ES-I3 (cell line): ENCODE measurements around the gene NDST3.

Experiments
- H3K36me3 ChIP-seq: 2 replicates; pipeline ENCODE4 v1.6.1; 2013; ENCODE audit warnings: mild to moderate bottlenecking, low read length, control low read depth, moderate library complexity; ENCODE audit not compliant: insufficient read depth
- H3K4me1 ChIP-seq: 2 replicates; pipeline ENCODE4 v1.6.1; 2013; ENCODE audit warnings: mild to moderate bottlenecking, control low read depth, low read length; ENCODE audit not compliant: insufficient read depth
- H3K9ac ChIP-seq: 2 replicates; pipeline ENCODE4 v1.6.1; 2013; ENCODE audit warnings: low read depth, mild to moderate bottlenecking, low read length, moderate library complexity
- H3K9me3 ChIP-seq: 2 replicates; pipeline ENCODE4 v1.6.1; 2013; ENCODE audit warnings: mild to moderate bottlenecking, low read length, moderate library complexity; ENCODE audit not compliant: control insufficient read depth, insufficient read depth

NDST3 gene

DNA sequence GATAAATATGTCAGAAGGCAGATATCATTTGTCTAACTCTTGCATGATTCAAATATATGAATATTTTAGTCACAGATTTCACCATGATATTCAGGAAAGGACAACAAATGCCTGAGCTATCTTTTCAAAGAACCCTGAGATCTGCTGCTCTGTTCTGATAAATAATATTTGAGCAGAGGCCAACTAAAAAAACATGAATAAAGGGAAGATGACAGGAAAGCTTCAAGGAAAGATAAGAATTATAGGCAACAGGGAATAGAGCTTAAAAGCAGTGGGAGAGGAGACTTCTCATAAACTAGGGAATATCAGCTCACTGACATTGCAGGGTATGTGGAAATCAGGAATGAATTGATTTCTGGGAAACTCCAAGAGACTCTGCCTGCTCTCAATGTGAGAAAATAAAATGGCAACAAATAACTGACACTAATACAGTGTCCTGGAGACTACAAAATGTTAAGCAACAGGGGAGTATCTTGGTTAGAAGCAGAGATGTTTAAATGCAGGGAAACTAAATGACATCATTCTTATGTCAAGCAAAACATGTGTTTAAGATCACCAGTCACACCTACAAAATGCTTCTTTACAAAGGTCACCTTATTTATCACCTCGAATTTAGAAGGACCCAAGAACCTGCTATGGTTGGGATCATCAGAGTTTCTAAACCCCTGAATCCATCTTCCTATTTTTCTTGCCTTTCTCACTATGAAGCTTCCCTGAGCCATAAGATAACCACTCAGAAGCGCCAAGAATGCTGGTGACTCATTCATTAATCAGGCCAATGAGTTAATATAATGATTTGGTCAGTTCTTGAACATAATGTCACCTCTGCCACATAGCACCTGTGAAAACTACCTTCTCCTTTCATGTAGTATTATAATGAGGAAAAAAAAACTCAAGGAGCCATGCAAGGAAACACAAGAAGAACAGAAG, 78.1 kb downstream of the NDST3 start:
- no peaks in the 10 kb centered on the region for H3K9me3 ChIP-seq
- no peaks in the 10 kb centered on the region for H3K4me1 ChIP-seq
- H3K9ac ChIP-seq: no peak overlapping the region
- no peaks in the 10 kb centered on the region for H3K36me3 ChIP-seq

DNA sequence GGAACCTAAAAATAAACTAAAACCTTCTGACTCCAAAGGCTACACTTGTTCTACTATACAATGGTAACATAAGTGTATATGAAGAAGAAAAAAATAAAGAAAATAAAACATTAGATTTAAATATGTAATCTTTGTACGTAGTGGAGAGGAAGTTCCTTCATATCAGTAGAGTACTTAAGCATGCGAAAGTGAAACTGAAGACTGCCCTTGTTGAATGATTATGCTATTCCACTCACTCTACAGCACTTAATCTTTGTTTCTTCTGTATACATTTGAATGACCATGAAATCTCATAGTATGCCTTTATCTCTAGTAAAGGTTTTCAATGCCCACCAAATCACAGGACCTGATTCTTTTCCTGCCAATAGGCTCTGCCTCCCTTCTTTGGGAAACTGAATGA, 78.9 kb downstream of the NDST3 start:
- H3K36me3 ChIP-seq: no peaks in the 10 kb centered on the region
- no peaks in the 10 kb centered on the region for H3K9me3 ChIP-seq
- H3K4me1 ChIP-seq: 0 out of 2 replicates have a peak, but pooled peaks cover 5% of the 10 kb centered on the region
- no peak overlapping the region for H3K9ac ChIP-seq

DNA sequence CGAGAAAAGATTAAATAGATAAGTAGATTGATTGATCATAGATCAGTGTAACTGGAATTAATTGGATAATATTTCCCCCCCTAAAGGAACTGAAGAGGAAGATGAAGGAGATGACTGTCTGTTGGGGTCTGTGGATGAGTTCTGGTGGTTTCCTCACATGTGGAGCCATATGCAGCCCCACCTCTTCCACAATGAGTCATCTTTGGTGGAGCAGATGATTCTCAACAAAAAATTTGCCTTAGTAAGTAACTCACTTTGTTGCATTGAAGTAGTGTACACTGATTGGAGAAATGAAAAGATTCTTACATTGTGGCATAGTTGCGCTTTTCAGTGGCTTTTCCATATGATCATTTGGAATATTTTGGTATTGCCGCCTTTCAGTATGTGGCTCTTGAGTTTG, 80.4 kb downstream of the NDST3 start:
- Histone ChIP-seq H3K36me3 (no peaks in the 10 kb centered on the region), H3K9me3 (no peaks in the 10 kb centered on the region), H3K4me1 (0 out of 2 replicates have a peak, but pooled peaks cover 5% of the 10 kb centered on the region), H3K9ac (no peak overlapping the region)

DNA sequence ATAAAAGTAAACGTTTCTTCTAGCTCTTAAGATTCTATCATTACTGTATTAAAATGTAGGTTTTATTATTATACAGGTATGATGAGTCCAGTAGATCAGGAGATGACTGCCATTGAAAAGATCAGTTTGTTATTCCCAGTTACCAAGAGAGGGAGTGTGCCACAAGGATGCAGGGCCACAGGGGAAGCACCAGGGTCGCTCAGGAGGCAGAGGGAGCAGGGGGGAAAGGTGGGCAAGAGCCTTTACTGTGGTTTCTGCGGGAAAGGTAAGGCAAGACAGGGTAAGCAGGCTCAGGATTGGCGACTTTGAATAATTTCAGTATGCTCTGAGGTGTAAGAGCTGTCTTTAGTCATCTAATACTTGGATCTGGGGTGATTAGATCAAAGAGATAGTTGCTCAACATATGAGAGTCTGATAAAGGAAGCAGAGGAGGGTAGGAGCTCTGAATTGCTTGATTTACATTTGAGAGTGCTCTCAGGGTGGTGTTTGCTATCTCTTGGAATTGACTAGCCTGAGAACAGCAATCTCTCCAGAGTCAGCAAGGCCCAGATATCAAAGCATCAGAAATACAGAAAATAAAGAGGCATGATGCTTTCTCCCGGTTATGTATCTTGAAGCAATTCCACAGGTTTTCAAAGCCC, 86.0 kb downstream of the NDST3 start:
- H3K9me3 ChIP-seq: no peaks in the 10 kb centered on the region
- peaks cover 5% of the 10 kb centered on the region; the same call in 1 of the 2 replicates for H3K4me1 ChIP-seq
- H3K36me3 ChIP-seq: no peaks in the 10 kb centered on the region
- no peak overlapping the region for H3K9ac ChIP-seq

DNA sequence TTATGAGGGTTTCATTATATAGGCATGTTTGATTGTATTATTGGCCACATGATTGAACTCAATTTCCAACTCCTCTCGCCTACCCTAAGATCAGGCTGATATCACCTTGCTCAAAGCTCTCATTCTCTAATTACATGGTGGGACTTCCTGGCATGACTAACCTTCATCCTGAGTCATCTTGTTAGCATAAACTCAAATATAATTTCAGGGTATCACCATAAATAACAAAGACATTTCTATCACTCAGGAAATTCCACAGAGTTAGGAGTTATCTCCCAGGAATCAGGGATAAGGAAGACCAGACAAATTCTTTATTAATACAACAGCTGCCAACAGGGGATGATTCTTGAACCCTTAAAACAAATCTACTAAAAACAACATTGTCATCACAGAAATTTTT, 90.7 kb downstream of the NDST3 start:
- Histone ChIP-seq H3K9ac (no peak overlapping the region), H3K4me1 (no peaks in the 10 kb centered on the region; the same call in 1 of the 2 replicates), H3K36me3 (no peaks in the 10 kb centered on the region), H3K9me3 (no peaks in the 10 kb centered on the region)

DNA sequence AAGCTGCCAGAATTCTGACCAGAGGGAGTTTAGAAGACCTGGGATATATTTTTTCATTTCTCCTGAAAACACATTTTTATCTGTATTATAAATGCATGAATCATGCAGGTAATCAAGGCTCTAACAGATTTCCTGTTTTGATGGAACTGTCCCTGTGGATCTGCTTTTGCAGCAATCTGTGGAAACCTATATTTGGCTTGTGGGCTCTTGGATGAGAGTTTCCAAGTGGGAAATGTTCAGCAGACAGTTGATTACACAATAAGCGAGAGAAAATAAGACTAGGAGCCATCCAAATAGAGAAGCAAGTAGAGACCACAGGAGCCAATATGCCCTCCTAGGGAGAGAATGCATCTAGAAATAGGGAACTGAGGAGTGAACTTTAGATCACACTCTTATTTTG, 105.0 kb downstream of the NDST3 start:
- Histone ChIP-seq H3K9me3 (no peaks in the 10 kb centered on the region), H3K9ac (no peak overlapping the region), H3K36me3 (no peaks in the 10 kb centered on the region), H3K4me1 (no peaks in the 10 kb centered on the region)

DNA sequence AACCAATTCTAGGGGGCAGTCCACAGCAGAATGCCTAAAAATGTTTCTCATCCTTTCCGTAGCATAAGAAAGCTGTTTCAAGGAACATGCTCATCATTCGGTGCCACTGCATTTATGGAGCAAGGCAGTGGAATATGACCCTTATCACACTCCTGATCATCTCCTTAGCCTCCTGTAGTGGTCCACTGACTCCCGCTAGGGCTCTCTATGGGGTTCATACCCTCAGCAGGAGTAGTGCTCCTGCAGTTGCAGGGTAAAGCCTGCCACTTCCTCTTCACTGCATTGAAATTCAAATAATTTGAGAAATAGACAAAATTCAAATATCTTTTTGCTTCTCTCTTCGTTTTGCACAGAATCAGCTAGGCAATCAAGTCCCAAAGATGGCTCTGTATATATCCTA, 107.0 kb downstream of the NDST3 start:
- no peaks in the 10 kb centered on the region for H3K36me3 ChIP-seq

DNA sequence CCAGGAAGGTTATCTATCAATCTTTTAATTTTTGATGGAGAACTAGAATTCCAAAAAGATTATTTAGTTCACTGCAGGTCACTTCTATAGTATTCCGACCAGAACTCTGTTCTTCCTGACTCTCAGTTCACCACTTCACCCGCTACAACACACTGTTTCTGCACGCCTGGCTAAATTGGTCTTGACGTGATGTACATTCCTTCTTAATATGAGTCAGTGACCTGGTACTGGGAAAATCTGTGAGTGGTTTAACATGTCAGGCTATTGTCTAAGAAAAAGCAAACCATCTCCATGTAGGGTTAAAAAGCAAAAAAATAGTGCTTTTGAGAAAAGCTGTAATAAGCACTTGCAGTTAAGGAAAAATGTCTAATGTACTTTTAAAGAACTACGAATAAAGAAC, 120.4 kb downstream of the NDST3 start:
- no peak overlapping the region for H3K9ac ChIP-seq
- H3K36me3 ChIP-seq: no peaks in the 10 kb centered on the region
- 0 out of 2 replicates have a peak, but pooled peaks cover 3% of the 10 kb centered on the region for H3K9me3 ChIP-seq
- H3K4me1 ChIP-seq: no peaks in the 10 kb centered on the region

More for the DNA sequence above, 107.0 kb downstream of the NDST3 start:
- Histone ChIP-seq H3K9ac (no peak overlapping the region), H3K4me1 (no peaks in the 10 kb centered on the region), H3K9me3 (no peaks in the 10 kb centered on the region)

DNA sequence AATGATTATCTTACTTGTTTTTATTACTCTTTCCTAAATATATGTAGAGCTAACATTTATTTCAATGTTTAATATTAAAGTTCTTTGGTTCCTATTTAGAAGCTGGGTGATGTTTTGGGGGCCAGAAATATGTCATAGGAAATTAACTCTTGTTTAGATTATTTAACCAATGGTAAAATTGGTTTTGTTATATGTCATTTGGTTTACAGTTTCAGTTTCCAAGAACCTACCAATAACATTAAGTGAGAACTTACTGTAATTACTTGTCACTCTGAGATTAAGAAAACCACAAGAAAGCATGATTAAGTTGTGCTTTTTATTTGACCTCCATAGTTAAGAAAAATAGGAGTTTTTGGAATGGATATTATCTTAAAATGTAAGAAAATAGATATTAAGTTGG, 121.2 kb downstream of the NDST3 start:
- H3K4me1 ChIP-seq: no peaks in the 10 kb centered on the region
- no peaks in the 10 kb centered on the region for H3K36me3 ChIP-seq
- H3K9me3 ChIP-seq: 0 out of 2 replicates have a peak, but pooled peaks cover 3% of the 10 kb centered on the region
- no peak overlapping the region for H3K9ac ChIP-seq

DNA sequence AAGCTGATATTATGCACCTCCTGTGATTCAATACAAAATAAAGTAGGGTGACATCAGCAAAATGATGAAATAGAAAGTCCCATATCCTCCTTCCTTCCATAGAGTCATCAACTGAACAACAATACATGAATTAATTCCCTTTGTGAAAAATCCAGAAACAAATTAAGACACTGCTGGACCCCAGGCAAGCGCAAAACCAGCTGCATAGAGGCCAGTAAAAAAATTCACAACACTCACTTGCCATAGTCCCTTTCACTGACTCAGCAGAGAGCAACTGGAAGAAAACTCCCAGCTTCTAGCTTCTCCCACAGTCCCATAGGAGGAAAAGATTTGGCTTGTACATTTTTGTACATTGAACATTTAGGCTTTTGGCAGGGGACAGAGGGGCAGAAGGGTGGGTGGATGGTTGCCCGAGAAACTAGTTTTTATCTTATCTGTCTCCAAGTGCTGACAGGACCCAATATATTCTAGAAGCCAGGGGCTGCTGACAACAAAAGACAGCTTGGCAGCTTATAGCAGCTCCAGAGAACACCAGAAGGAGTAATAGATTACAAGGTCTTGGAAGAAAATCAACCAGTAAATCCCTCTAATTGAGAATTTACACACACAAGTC, 124.6 kb downstream of the NDST3 start:
- no peaks in the 10 kb centered on the region for H3K4me1 ChIP-seq
- 0 out of 2 replicates have a peak, but pooled peaks cover 3% of the 10 kb centered on the region for H3K9me3 ChIP-seq
- H3K36me3 ChIP-seq: no peaks in the 10 kb centered on the region
- no peak overlapping the region for H3K9ac ChIP-seq

DNA sequence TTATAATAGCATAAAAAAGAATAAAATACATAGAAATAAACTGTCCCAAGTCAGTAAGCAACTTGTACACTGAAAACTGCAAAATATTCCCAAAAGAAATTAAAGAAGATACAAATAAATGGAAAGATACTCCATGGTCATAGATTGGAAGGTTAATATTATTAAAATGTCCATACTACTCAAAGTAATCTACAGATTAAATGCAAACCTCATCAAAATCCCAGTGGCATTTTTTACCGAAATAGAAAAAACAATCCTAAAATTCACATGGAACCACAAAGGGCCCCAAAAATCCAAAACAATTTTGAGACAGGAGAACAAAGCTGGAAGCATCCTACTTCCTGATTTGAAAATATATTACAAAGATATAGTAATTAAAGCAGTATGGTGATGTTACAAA, 133.0 kb downstream of the NDST3 start:
- Histone ChIP-seq H3K4me1 (peaks cover 3% of the 10 kb centered on the region; the same call in 1 of the 2 replicates), H3K9ac (no peak overlapping the region), H3K9me3 (peaks cover 9% of the 10 kb centered on the region; the same call in 1 of the 2 replicates), H3K36me3 (no peaks in the 10 kb centered on the region)

DNA sequence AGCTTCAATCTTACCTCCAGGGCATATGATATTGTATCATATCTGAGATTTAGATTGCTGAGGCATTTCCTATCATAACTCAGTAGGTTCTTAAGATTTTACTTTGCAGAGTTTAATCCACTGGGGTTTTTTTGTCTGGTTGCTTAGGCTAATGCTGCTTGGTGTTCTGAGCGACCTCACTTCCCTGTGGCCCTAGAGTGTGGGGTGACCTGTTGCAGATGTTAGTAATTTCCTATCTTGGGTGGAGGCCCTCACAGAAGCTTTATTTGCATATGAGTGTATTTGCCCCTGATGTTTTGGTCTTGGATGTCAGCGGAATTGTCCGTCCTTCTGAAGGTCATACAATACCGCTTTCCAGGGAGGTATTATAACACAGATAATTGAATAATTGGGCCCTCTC, 137.1 kb downstream of the NDST3 start:
- H3K9ac ChIP-seq: no peak overlapping the region
- peaks cover 3% of the 10 kb centered on the region; the same call in 1 of the 2 replicates for H3K4me1 ChIP-seq
- H3K36me3 ChIP-seq: no peaks in the 10 kb centered on the region
- peaks cover 9% of the 10 kb centered on the region; the same call in 1 of the 2 replicates for H3K9me3 ChIP-seq

DNA sequence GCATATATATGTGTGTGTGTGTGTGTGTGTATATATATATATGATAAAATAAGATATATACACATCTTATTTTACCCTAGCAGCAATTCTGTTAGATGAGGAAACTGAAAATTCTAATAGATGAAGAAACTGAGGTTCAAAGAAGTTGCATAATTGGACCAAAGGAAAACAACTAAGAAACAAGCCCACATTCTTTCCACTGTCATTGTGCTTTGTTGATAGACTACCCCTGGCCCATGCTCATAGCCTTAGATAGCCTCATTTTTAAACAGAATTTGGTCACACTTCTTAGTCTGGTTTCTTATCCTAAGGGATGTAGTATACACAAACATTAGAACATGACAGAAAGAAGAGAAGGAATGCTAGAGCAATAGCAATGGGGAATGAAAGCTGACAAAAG, 138.8 kb downstream of the NDST3 start:
- Histone ChIP-seq H3K4me1 (peaks cover 3% of the 10 kb centered on the region; the same call in 1 of the 2 replicates), H3K9ac (no peak overlapping the region), H3K36me3 (no peaks in the 10 kb centered on the region), H3K9me3 (no peaks in the 10 kb centered on the region)

DNA sequence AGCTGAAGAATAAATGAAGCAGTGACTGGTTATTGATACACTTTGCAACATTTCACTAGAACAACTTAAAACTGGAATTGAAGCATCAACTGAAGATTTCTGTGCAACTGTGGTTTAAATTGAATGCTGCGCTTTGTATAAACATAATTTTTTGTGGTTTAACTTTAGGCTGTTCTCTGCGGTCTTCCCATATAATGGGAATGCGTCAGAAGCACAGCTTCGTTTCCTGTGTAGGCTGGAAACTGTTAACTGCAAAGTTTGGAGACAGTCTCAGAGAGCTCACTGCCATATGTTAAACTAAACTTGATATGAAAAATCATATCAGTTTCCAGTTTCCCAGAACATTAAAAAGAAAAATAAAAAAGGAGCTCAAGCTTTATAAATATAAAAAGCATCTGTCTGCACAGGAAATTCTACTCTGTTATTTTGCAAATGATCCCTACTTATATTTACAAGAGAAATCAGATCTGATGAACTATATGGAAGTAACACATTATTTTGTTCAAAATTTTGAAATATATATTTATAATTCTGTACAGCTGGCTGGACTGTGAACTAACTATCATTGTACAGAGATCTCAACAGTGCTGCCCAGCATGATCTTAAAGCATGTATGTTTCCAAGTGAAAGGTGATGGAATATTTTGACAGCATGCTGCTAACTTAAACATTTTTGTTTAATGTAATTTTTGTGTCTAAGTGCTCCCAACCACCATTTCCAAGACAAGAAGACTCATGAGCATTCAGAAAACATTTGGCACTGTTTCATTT, 139.9 kb downstream of the NDST3 start:
- Histone ChIP-seq H3K9me3 (no peaks in the 10 kb centered on the region), H3K9ac (no peak overlapping the region), H3K4me1 (peaks cover 3% of the 10 kb centered on the region; the same call in 1 of the 2 replicates), H3K36me3 (no peaks in the 10 kb centered on the region)
